Testis (tissue), 3 donors: Measurements from ENCODE around the gene NHERF1. TPM values are rescaled to one million over a fixed set of nuclear protein-coding genes. Genes with fewer than 3 reads are reported as not detected.

Experiments
- DNase-seq: peaks from one replicate; pipeline ENCODE4 v3.0.0-alpha.2; 2019
- H3K27ac ChIP-seq, 2 donors: fragments of 200-600 bp; sonication (generic); one replicate each; pipeline ENCODE4 v1.5.1; 2019
- H3K27me3 ChIP-seq: fragments of 200-600 bp; sonication (generic); one replicate; pipeline ENCODE4 v1.5.1; 2019
- H3K36me3 ChIP-seq: fragments of 200-600 bp; sonication (generic); one replicate; pipeline ENCODE4 v1.5.1; 2017; ENCODE audit warnings: low read depth; ENCODE audit errors: missing control alignments
- H3K4me1 ChIP-seq: fragments of 200-600 bp; sonication (generic); one replicate; pipeline ENCODE4 v1.5.1; 2019
- H3K4me3 ChIP-seq, 2 donors: fragments of 200-600 bp; sonication (generic); one replicate each; pipeline ENCODE4 v1.5.1; 2017 to 2019
- H3K9me3 ChIP-seq: fragments of 200-600 bp; sonication (generic); one replicate; pipeline ENCODE4 v1.5.1; 2017
- CTCF ChIP-seq, 3 experiments: fragments of 450-650 bp in 2 of 3; fragments of 200-600 bp in 1 of 3; sonication (generic) in 1 of 3; IDR thresholded peaks; one replicate each; pipeline ENCODE4 v1.5.1; 2016 to 2019; ENCODE audit warnings: antibody characterized with exemption in 3 of 3, mild to moderate bottlenecking in 2 of 3, moderate library complexity in 1 of 3
- POLR2A ChIP-seq: fragments of 450-650 bp; IDR thresholded peaks from one replicate; pipeline ENCODE4 v1.6.1; 2017; ENCODE audit warnings: antibody characterized with exemption, mild to moderate bottlenecking, moderate library complexity
- WGBS, 2 donors: methylation state at CpG; one replicate each; pipeline ENCODE4 v1.1.5; 2018; 5-methylcytosine and 5-hydroxymethylcytosine counted together
- intact Hi-C: fragments of 100-400 bp; cut with DNase I; formaldehyde crosslinking; loops from one replicate; pipeline ENCODE4 v1.15.1; 2023; ENCODE audit warnings: low total_unique reads
- polyA plus RNA-seq: library from polyadenylated mRNA; stranded (reverse); fragments of 350-450 nt; fragmentation: Illumina TruSeq; extraction: RNeasy Lipid Tissue Mini Kit (QIAGEN cat#74804); gene quantifications from one replicate; pipeline ENCODE4 v1.2.3, GENCODE V29; 2014; ENCODE audit warnings: low read depth, low replicate concordance; ENCODE audit not compliant: insufficient read depth
- total RNA-seq, 2 donors: library from RNA; depleted of rRNA; stranded (reverse); fragments of >200 nt; gene quantifications; one replicate each; pipeline ENCODE4 v1.2.3, GENCODE V29; 2016

The NHERF1 gene
- total and polyA plus RNA-seq, 3 donors from 2014 or later: 26.9 to 69.2 (median 28.6) TPM

DNA sequence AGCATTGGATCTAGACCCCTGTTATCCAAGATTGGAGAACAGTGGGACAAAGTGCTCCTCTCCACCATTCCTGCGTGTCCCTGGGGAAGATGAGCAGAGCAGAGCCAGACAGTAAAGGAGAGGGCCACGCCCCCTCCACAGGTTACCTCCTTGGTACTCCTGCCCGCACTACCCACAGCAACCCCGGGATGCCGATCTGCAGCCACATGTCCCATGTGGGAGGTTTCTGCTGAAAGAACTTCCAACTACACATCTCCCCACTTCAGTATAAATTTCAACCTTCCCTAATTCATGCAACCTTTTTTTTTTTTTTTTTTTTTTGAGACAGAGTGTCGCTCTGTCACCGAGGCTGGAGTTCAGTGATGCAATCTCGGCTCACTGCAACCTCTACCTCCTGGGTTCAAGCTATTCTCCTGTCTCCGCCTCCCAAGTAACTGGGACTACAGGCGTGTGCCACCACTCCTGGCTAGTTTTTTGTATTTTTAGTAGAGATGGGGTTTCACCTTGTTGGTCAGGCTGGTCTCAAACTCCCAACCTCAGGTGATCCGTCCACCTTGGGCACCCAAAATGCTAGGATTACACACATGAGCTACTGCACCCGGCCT is 9.1 kb upstream of the NHERF1 start:
- no peak for DNase-seq
- no peaks in the 10 kb centered on the region for H3K27me3 ChIP-seq
- no peak overlapping the region for H3K27ac ChIP-seq
- WGBS, 2 donors: 86 to 89% methylated on average over 12 of the region's 12 CpGs
- H3K4me3 ChIP-seq: no peak overlapping the region
- TF ChIP-seq POLR2A (no peak), CTCF (IDR thresholded peaks at IDR 0.05) (no peak)
- no peaks in the 10 kb centered on the region for H3K9me3 ChIP-seq
- peaks cover 12% of the 10 kb centered on the region for H3K4me1 ChIP-seq
- no peaks in the 10 kb centered on the region for H3K36me3 ChIP-seq
- intact Hi-C loops: no loop called here

DNA sequence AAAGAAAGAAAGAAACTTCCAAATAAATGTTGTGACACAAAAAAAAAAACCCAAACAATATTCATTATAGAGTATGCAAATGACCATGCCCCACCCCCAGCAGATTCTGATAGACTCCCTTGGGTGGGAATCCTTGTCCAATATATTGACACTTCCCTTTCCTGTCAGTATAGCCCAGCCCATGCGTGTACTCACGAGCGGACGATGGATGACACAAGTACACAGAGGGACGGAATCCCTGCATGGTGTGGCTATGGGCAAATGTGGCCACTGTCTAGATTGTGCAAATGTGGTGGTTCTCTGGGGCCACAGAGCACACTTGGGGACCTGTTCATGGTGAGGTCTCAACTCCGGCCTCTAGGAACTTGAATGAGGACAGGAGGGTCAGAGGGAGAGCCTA is 8.3 kb upstream of the NHERF1 start:
- peaks cover 12% of the 10 kb centered on the region for H3K4me1 ChIP-seq
- intact Hi-C loops: loop anchor here (5.0 kb wide), 1 partner anchor 117 kb away; the partner anchor contains the start of gene GRIN2C
- H3K27me3 ChIP-seq: no peaks in the 10 kb centered on the region

DNA sequence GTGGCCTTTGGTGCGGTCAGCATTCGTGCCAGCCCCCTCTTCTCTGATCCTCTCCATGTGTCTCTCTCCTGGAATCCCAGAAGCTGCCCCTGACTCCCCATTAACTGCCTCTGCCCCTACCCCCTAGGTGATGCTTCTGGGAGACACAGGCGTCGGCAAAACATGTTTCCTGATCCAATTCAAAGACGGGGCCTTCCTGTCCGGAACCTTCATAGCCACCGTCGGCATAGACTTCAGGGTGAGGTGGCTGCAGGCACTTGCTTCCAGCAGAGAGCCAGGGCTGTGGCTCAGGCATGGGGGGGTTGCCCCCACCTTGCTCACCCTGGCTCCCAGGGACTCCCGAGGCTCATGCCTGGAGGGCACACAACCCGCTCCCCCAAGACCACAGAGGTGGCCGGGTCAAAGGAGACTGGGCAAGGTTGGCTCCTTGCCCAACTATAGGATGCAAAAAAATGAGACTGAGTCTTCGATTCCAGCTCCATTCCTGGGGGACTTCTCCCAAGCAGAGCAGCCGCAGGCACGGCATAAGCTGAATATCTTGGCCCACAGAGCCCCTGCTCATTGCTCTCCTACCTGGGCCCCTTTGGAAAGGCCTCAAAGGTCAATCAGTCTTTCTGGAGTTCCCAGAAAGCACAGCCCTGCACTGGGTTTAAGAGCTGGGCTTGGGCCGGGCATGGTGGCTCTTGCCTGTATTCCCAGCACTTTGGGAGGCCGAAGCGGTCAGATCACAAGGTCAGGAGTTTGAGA is 7.6 kb upstream of the NHERF1 start:
- intact Hi-C loops: loop anchor here (5.0 kb wide), 1 partner anchor 116 kb away; the partner anchor contains the start of gene GRIN2C
- Histone ChIP-seq H3K9me3 (no peaks in the 10 kb centered on the region), H3K4me3 (no peak overlapping the region), H3K27ac (no peak overlapping the region), H3K27me3 (no peaks in the 10 kb centered on the region), H3K36me3 (no peaks in the 10 kb centered on the region), H3K4me1 (peaks cover 12% of the 10 kb centered on the region)
- WGBS, 2 donors: 90 to 93% methylated on average over 15 to 17 of the region's 17 CpGs
- no peak for TF ChIP-seq POLR2A
- no peak for TF ChIP-seq CTCF (IDR thresholded peaks at IDR 0.05)
- no peak for DNase-seq

More for the DNA sequence above, 8.3 kb upstream of the NHERF1 start:
- TF ChIP-seq CTCF (IDR thresholded peaks at IDR 0.05) (no peak), POLR2A (no peak)
- no peak for DNase-seq
- WGBS, 2 donors: 79 to 96% methylated on average over 5 to 6 of the region's 6 CpGs
- H3K9me3 ChIP-seq: no peaks in the 10 kb centered on the region
- no peak overlapping the region for H3K27ac ChIP-seq
- no peak overlapping the region for H3K4me3 ChIP-seq
- no peaks in the 10 kb centered on the region for H3K36me3 ChIP-seq

DNA sequence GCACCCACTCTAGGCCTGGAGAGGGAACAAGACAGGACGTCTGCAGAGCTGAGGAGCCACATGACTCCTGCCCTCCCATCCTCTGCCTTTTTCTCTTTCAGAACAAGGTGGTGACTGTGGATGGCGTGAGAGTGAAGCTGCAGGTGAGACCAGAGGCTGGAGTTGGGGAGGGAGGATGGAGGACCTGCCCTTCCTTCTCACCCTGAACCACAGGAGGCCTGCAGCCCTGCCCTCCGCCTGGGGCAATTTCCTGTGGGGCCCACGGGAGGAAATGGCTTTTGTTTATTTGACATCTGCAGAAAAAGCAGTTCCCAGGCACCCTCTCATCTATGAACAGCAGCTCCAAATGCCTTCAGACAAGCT is 6.3 kb upstream of the NHERF1 start:
- no peak for DNase-seq
- no peak overlapping the region for H3K27ac ChIP-seq
- H3K27me3 ChIP-seq: no peaks in the 10 kb centered on the region
- no peaks in the 10 kb centered on the region for H3K36me3 ChIP-seq
- no peak overlapping the region for H3K4me3 ChIP-seq
- 64 to 70% methylated on average over 4 of the region's 4 CpGs for WGBS, 2 donors
- no peak for TF ChIP-seq POLR2A
- TF ChIP-seq CTCF (IDR thresholded peaks at IDR 0.05): no peak
- intact Hi-C loops: loop anchor here (5.0 kb wide), 1 partner anchor 115 kb away; the partner anchor contains the start of gene GRIN2C
- H3K4me1 ChIP-seq: peaks cover 22% of the 10 kb centered on the region
- H3K9me3 ChIP-seq: no peaks in the 10 kb centered on the region
